ENCODE measurements around the gene MDM4.
"Not testable (repeated sequence)": the region's sequence is repeated elsewhere in the genome, so short reads cannot be mapped to it uniquely, and the experiment has no call there.

Gene MDM4

GRCh38 chr1:204493145-204493983, 22.8 kb upstream of the MDM4 start:
- DNase-seq, result peak; percentile 59

DNA sequence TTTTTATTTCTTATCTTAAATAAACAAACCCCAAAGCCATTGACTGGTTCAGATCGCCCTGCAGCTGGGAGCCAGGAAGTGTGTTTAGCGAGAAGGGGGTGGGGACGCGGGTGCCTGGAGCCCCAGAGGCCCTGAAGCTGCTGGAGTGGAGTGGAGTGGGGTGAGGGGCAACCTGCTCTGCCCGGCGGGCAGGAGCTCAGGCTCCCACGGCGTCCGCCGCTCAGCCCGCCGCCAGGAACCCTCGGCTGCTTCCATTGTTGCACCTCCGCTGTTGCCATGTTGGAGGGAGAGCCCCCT, 22.3 kb upstream of the MDM4 start:
- DNase-seq, result peak; percentile 75

GRCh38 chr1:204494281-204495077, 21.7 kb upstream of the MDM4 start, which contains the start of gene PIK3C2B:
PIK3C2B (minus strand) TSS chr1:204494805; CDS start chr1:204469802, 25,003 bp downstream.
- DNase-seq, result peak; percentile 88

DNA sequence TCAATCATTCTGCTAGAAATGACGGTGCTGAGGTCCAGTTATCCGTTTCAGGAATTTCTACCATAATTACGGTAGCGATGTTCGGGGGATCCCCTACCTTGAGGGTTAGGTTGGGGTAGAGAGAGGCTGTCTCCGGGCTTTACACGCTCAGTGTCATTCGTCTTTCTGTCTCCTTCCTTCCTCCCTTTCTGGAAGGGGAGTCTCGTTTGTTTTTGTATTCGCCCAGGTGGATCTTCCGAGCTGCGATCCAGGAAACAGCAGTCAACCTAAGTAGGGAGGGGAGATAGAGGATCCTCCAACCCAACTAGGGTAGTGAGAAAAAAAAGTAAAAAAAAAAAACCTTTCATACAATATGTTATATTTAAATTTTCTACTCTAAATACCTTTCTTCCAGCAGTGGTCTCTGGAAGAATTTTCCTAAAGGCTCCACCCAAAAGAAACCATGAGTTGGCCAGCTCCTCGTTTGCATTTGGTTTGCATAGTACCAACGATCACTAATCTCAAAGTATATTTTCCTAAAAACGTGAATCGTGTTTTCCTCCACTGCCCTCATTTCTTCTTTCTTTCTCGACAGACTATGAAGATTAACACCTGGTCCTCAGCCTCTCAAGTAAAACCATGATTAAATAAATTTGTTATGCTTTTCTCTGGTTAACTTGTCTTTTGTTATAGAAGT, 21.0 kb upstream of the MDM4 start:
- DNase-seq, result peak; percentile 50

DNA sequence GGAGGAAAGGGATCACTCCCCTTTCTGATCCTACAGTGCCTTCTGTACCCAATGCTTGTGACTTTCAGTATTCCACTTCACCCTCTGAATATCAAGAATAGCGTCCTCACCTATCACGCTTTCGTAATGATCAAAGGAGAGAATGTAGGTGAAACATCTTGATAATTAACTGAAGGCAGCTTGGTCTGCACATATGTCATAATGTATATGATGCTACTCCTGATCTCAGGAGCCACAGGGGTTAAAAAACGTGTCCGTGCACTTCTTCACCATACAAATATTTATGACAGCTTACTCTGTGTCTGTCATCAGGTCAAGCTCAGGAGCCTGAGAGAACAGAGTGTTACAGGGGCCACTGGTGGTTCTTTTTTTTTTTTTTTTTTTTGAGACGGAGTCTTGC, 20.4 kb upstream of the MDM4 start:
- peak; percentile 43 for DNase-seq

DNA sequence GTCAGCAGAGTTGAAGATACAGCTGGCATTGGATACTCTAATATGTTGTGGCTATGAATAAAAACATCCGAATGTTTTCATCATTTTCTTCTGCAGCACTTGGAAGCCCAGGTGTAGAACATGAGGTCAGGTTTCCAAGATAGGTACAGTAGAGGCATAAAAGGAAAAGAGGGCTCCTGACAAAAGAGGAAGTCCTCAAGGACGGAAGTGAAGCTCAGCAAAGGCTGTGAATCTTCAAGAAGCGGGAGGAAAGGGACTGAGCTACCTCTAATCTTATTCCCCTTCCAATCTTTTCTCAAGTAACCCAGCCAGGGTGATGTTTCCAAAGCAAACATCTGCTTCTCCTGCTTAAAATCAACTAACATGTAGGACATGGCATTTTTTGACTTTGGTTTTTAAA, 17.2 kb upstream of the MDM4 start:
- DNase-seq, result no peak

DNA sequence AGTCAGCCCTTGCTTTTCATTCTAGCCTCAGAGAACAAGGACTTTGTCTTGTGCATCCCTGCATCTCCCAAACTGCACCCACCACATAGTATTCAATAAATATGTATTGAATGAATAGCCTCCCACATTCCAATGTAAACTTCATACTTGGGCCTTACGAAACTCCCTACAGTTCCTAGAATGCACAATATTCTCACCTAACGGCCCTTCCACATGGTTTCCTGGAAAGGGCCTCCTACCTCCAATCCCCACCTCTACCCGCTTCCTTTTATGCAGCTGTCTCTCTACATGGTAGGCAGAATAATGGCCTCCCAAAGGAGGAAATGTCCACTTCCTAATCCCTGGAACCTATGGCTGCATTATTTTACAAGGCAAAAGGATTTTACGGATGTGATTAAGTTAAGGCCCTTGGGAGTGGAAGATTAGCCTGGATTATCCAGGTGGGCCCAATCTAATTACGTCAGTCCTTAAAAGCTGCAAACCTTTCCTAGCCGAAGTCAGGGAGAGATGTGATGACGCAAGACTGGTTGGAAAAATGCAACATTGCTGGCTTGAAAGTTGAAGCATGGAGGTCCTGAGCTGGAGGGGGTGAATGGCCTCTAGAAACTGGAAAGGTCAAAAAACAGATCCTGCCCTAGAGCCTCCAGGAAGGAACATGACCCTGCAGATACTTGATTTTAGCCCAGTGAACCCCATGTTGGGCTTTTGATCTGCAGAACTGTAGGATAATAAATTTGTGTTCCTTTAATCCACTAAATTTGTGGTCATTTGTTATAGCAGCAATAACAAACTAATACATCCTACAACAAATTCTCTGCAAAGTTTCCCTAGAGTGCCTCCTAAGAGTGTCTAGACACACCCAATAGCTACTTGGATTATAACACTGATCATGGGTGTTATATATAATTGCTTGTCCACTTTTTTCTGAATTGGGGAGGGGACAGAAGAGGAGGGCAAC, 16.4 kb upstream of the MDM4 start:
- no peak for DNase-seq

DNA sequence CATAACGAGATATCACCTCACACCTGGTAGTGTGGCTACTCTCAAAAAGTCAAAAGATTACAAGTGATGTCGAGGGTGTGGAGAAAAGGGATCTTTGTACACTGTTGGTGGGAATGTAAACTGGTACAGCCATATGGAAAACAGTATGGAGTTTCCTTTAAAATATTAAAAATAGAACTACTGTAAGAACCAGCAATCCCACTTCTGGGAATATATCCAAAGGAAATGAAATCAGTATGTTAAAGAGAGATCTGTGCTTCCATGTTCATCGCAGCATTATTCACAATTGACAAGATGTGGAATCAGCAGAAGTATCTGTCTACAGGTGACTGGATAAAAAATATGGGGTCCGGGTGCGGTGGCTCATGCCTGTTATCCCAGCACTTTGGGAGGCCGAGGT, 14.0 kb upstream of the MDM4 start:
- no peak for DNase-seq

DNA sequence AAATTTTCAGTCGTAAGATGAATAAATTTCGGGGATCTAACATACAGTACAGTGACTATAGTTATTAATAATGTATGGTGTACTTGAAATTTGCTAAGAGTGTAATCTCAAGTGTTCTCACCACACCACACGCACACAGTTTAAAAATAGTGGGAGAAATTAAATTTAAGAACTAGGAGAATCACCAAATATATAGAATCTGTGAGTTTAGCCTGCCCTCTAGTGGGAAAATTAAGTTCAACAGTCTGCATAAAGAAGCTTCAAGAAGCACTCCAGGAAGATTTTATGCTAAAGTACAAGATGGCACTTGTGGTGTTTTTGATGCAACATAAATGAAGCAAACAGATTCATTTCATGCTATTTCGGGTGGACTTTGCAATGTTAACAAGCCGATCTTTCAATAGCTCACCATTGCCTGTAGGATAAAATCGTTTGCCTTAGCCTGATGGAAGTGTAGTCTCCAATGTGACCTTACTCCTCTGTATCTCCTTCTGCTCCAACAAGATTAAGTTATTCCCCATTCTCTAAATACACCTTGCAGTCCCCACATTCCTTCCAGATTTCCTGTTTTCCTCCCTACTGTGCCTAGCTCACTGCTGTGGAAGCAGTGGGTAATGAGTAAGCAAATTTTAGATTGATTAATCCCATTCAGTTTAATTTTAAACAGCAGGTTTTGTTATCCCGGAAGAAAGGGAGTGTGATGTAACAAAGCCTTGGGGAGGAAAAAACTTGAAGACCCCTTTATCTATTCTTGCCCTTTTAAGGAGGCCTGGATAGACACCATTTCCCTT, 12.9 kb upstream of the MDM4 start:
- peak; percentile 79 for DNase-seq

DNA sequence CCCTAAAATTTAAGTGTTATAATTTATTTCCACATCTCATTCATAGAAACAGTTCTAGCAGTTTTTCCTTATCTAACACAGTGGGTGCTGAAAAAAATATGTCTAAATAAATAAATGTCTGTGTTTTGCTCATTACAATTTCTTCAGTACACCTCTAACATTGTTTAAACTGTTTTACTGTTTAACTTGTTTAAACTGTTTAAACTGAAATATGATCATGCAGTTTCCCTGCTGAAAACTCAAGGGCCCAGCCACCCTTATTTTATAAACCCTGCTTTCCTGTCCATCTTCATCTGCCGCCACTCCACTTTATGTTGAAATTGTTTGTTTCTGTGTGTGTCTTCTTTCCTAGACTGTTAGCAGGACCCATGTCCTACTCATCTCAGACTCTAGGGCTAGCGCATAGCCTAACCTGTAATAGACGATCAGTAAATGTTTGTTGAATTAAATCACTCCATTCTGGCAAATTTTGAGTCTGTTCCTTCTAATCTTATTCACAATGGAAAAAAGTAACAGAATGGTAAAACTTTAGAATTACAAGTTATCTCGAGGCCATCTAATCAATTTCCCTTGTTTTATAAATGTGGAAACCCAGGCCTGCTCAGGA, 12.2 kb upstream of the MDM4 start:
- DNase-seq, result no peak

GRCh38 chr1:204505674-204506200, 10.5 kb upstream of the MDM4 start:
- DNase-seq, result no peak

DNA sequence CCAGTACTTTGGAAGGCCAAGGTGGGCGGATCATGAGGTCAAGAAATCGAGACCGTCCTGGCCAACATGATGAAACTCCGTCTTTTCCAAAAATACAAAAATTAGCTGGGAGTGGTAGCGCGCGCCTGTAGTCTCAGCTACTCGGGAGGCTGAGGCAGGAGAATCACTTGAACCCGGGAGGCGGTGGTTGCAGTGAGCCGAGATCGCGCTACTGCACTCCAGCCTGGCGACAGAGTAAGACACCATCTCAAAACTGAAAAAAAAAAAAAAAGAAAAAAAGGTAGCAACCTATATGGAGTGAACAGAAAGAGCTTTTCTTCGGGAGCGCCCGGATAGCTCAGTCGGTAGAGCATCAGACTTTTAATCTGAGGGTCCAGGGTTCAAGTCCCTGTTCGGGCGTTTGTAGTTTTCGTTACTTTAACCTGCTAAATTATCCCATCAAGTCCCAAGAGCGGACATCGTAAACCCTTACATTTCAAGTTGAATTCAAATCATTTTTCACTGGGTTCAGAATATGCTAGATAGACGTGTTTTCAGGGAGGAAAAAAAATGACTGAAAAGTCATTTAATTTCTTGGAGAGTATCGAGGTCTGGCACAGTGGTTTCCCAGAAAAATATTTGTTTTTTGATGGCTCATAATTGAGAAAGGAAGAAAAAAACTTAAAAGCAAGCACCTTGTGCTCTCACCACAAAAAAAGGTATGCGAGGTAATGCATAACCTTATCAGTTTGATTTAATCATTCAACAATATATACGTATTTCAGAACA, 9.8 kb upstream of the MDM4 start:
- DNase-seq, result peak; percentile 94

GRCh38 chr1:204506969-204507316, 9.3 kb upstream of the MDM4 start:
- peak; percentile 91 for DNase-seq

GRCh38 chr1:204507317-204508105, 8.7 kb upstream of the MDM4 start:
- DNase-seq, result peak; percentile 88

DNA sequence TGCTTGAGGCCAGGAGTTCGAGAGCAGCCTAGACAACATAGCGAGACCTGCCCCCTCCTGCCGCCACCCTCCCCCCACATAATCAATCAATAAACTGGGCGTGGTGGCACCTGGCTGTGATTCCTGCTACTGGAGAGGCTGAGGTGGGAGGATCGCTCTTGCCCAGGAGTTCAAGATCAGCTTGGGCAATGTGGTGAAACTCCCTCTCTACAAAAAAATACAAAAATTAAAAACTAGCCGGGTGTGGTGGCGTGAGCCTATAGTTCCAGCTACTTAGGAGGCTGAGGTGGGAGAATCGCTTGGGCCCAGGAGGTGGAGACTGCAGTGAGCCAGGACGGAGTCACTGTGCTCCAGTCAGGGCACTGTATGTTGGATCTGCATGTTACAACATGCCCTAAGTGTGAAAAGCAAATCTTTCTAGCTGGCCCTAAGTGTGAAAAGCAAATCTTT, 7.0 kb upstream of the MDM4 start:
- DNase-seq, result peak; percentile 31

- DNase-seq, result no peak
These were observed 4.8 kb upstream of the MDM4 start for GRCh38 chr1:204511366-204511765.

DNA sequence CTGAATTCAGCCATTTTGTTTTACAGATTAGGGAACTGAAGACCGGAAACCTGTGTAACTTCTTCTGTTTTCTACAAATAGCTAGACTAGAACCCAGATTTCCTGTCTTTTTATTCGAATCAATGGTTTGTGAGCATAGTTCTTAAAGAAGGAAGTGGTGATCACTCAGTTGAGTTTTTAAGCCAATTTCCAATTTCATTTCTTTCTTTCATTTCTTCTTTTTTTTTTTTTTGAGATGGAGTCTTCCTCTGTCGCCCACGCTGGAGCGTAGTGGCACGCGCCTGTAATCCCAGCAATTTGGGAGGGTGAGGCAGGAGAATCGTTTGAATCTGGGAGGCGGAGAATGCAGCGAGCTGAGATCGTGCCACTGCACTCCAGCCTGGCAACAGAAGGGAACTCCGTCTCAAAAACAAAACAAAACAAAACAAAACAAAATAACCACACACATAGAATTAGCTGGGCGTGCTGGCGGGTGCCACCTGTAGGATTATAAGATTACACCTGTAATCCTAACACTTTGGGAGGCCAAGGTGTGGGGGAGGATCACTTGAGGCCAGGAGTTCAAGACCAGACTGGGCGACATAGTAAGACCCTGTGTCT, 3.0 kb upstream of the MDM4 start:
- DNase-seq, result peak; percentile 17

DNA sequence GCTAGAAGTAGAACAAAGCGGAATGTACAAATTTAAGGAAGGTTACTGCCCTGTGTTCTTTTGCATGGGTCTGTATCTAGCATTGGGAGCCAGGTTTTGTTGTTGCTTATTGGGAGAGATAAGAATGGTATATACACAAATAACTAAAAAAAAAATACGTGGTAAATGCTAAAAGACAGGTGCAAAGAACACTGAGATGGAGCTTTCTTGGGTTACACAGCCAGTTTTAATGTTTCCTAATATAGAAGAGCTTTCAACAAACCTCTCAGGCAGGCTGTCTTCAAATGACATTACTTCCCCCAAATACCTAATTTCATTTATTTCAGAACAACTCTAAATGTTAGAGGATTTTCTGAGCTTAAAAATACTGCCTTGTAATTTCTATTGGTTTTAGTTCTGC, 1.4 kb upstream of the MDM4 start:
- no peak for DNase-seq

DNA sequence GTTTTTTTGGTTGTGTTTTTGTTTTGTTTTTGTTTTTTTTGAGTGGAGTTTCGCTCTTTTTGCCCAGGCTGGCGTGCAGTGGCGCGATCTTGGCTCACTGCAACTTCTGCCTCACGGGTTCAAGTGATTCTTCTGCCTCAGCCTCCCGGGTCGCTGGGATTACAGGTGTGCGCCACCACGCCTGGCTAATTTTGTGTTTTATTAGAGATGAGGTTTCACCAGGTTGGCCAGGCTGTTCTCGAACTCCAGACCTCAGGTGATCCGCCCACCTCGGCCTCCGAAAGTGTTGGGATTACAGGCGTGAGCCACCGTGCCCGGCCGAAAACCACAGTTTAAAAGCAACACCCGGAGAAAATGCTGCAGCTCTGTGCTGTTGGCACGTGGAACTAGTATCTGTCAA, 1.2 kb downstream of the MDM4 start:
- not testable (repeated sequence) for DNase-seq

Measured in NCI-H69 (cell line).